ENCODE measurements around the gene TIRAP.

DNA sequence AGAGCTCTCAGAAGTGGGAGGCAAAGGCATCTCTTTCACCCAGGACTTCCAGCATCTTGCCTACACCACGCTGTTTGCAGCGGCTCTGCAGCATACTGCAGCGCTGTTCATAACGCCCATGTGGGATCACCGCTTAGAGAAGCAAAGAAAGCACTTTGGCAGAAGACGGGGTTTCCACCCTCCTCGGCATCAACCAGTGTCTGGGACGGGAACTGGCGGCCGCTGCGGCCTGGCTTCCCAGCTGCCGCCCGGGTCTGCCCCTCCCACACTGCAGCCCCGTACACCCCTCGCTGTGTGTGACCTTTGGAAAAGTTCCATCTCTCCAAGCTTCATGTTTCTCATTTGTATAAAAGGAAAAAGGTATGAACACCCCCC lies 545 bp upstream of the TIRAP start:
- TF ChIP-seq, protein P1, sequence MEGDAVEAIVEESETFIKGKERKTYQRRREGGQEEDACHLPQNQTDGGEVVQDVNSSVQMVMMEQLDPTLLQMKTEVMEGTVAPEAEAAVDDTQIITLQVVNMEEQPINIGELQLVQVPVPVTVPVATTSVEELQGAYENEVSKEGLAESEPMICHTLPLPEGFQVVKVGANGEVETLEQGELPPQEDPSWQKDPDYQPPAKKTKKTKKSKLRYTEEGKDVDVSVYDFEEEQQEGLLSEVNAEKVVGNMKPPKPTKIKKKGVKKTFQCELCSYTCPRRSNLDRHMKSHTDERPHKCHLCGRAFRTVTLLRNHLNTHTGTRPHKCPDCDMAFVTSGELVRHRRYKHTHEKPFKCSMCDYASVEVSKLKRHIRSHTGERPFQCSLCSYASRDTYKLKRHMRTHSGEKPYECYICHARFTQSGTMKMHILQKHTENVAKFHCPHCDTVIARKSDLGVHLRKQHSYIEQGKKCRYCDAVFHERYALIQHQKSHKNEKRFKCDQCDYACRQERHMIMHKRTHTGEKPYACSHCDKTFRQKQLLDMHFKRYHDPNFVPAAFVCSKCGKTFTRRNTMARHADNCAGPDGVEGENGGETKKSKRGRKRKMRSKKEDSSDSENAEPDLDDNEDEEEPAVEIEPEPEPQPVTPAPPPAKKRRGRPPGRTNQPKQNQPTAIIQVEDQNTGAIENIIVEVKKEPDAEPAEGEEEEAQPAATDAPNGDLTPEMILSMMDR (IDR thresholded peaks at IDR 0.05): peak in 1 of 6 experiments; percentile 3
- no peak for TF ChIP-seq POLR2A (IDR thresholded peaks at IDR 0.05)
